ENCODE results near the gene DUSP14. TPM values are rescaled to one million over a fixed set of nuclear protein-coding genes. Genes with fewer than 3 reads are reported as not detected.

DUSP14 gene
- total RNA-seq, 1 donor from 2014 or later, result 19.2 TPM

GRCh38 chr17:37465069-37465616 is 24.5 kb upstream of the DUSP14 start:
- no peak overlapping the region for H3K4me3 Mint-ChIP-seq (ENCODE audit: low read depth)
- H3K36me3 Mint-ChIP-seq (ENCODE audit: insufficient read depth), result peaks cover 21% of the 10 kb centered on the region
- TF ChIP-seq CTCF (IDR thresholded peaks at IDR 0.05; ENCODE audit: unreplicated experiment), result no peak
- DNase-seq (ENCODE audit: low spot score, unreplicated experiment), result no peak
- no peak overlapping the region for H3K27ac Mint-ChIP-seq
- H3K4me1 Mint-ChIP-seq (ENCODE audit: low read depth), result no peaks in the 10 kb centered on the region
- H3K27me3 Mint-ChIP-seq, result no peaks in the 10 kb centered on the region
- H3K9me3 Mint-ChIP-seq (ENCODE audit: low read depth), result no peaks in the 10 kb centered on the region

GRCh38 chr17:37466471-37466870 is 23.2 kb upstream of the DUSP14 start:
- Mint-ChIP-seq H3K4me3 (ENCODE audit: low read depth) (no peak overlapping the region), H3K9me3 (ENCODE audit: low read depth) (no peaks in the 10 kb centered on the region), H3K4me1 (ENCODE audit: low read depth) (no peaks in the 10 kb centered on the region), H3K27ac (no peak overlapping the region), H3K27me3 (no peaks in the 10 kb centered on the region), H3K36me3 (ENCODE audit: insufficient read depth) (peaks cover 31% of the 10 kb centered on the region)
- DNase-seq (ENCODE audit: low spot score, unreplicated experiment), result no peak
- TF ChIP-seq CTCF (IDR thresholded peaks at IDR 0.05; ENCODE audit: unreplicated experiment), result no peak

- Mint-ChIP-seq H3K4me1 (ENCODE audit: low read depth) (no peaks in the 10 kb centered on the region), H3K4me3 (ENCODE audit: low read depth) (no peak overlapping the region), H3K9me3 (ENCODE audit: low read depth) (no peaks in the 10 kb centered on the region), H3K27ac (no peak overlapping the region), H3K36me3 (ENCODE audit: insufficient read depth) (peaks cover 32% of the 10 kb centered on the region), H3K27me3 (no peaks in the 10 kb centered on the region)
- DNase-seq (ENCODE audit: low spot score, unreplicated experiment), result no peak
- TF ChIP-seq CTCF (IDR thresholded peaks at IDR 0.05; ENCODE audit: unreplicated experiment), result no peak
Measured at GRCh38 chr17:37470181-37470580, 19.5 kb upstream of the DUSP14 start.

DNA sequence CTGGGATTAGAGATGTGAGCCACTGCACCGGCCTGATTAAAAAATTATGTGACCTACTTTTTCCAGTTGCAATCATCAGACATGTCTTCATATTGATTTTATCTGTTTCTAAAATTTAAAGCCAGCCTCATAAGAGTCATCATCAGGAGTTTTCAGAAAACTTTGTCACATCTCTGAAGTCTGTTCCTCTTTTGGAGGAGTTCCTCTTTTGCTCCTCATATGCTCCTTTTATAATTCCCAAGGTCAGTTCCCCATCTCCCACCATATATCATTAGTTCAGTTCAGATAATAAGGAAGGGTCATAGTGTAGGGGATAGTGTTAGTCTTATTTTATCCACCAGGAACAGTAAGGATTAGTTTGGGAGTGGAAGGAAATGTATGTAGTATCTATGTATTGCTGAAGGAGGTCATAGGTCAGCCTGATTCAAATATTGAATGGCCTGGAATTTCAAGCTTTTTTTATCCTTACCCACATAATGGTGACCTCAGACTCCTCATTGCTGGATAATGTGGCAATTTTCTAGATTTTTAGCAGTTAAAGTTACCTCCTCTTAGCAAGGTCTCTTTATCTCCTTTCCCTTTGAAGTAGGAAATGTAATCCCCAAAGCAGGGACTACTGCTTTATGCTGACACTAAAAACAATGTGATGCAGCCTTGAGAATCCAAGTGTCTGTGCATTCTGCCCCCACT is 13.8 kb upstream of the DUSP14 start:
- no peak for DNase-seq (ENCODE audit: low spot score, unreplicated experiment)
- no peak for TF ChIP-seq CTCF (IDR thresholded peaks at IDR 0.05; ENCODE audit: unreplicated experiment)
- H3K4me3 Mint-ChIP-seq (ENCODE audit: low read depth), result no peak overlapping the region
- no peaks in the 10 kb centered on the region for H3K9me3 Mint-ChIP-seq (ENCODE audit: low read depth)
- H3K36me3 Mint-ChIP-seq (ENCODE audit: insufficient read depth), result peaks cover 28% of the 10 kb centered on the region
- no peaks in the 10 kb centered on the region for H3K4me1 Mint-ChIP-seq (ENCODE audit: low read depth)
- no peak overlapping the region for H3K27ac Mint-ChIP-seq
- H3K27me3 Mint-ChIP-seq, result no peaks in the 10 kb centered on the region

DNA sequence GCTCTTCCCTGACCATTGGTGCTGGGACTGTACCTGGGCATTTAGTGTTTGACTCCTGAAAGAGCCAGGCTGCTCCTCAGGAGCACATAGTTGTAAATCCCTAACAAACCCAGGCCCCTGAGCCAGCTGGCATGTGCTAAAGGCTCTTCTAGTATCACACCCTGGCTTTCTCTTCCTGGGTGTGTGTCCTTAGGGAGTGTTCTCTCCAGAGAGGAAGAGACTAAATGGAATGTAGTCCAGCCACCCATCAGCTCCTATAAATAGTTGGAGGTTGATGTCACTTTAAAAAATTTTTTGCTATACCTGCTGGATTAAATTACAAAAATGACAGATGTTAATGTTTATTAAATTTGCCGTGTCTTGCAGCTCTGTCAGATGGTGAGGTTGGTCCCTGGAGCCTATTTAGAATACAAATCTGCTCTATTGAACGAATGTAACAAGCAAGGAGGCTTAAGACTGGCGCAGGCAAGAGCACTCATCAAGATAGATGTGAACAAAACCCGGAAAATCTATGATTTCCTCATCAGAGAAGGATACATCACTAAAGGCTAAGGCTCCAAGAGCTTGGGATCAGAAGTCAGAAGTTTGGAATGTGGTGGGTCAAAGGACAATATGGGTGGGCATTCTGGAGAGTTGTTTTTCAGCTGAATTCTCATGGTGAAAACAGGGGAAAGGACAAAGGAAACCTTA is 13.1 kb upstream of the DUSP14 start:
- H3K4me1 Mint-ChIP-seq (ENCODE audit: low read depth), result no peaks in the 10 kb centered on the region
- no peak overlapping the region for H3K4me3 Mint-ChIP-seq (ENCODE audit: low read depth)
- DNase-seq (ENCODE audit: low spot score, unreplicated experiment), result no peak
- TF ChIP-seq CTCF (IDR thresholded peaks at IDR 0.05; ENCODE audit: unreplicated experiment), result no peak
- H3K27me3 Mint-ChIP-seq, result no peaks in the 10 kb centered on the region
- peak overlapping the region; percentile 18 for H3K27ac Mint-ChIP-seq
- H3K9me3 Mint-ChIP-seq (ENCODE audit: low read depth), result no peaks in the 10 kb centered on the region
- H3K36me3 Mint-ChIP-seq (ENCODE audit: insufficient read depth), result peaks cover 24% of the 10 kb centered on the region

Measured in progenitor cell of endocrine pancreas (in vitro differentiated cells).